Stimulated activated CD8-positive, alpha-beta memory T cell treated with anti-CD3 and anti-CD28 coated beads, Interleukin-7, amount 100 ng/mL, for 24 hours (primary cell): ENCODE results near the gene AQP11.
"Not testable (repeated sequence)": the region's sequence is repeated elsewhere in the genome, so short reads cannot be mapped to it uniquely, and the experiment has no call there.

Experiments used
- DNase-seq: peaks from one replicate; pipeline ENCODE4 v3.0.0-alpha.2; 2020; ENCODE audit warnings: low read depth

AQP11 gene, protein sequence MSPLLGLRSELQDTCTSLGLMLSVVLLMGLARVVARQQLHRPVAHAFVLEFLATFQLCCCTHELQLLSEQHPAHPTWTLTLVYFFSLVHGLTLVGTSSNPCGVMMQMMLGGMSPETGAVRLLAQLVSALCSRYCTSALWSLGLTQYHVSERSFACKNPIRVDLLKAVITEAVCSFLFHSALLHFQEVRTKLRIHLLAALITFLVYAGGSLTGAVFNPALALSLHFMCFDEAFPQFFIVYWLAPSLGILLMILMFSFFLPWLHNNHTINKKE

DNA sequence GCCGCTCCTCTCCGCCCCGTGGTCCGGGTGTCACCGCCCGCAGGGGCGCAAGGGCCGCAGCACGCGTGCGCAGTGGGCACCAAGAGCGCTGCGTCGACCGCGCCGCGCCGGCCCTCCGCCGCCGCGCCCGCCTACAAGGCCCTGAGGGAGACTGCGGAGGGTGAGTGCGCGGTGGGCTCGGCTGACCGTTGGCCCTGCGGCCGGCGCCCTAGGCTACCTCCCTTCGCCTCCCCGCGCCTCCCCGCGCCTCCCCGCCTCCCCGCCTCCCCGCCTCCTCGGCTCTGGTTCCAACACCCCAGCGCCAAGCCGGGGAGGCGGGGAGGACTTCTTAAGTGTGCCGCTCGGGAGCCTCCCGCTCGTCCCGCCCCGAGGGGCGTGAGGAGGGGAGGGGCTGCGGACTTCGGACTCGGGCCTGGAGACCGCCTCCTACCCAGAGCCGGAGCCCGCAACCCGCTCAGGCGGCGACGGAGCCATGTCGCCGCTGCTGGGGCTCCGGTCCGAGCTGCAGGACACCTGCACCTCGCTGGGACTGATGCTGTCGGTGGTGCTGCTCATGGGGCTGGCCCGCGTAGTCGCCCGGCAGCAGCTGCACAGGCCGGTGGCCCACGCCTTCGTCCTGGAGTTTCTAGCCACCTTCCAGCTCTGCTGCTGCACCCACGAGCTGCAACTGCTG lies at the start of gene AQP11:
TSS of gene AQP11 (plus strand) at position 433 of the 673 bp plus-strand sequence. CDS start at position 473, 40 bp downstream.
- DNase-seq, result peak; percentile 30

DNA sequence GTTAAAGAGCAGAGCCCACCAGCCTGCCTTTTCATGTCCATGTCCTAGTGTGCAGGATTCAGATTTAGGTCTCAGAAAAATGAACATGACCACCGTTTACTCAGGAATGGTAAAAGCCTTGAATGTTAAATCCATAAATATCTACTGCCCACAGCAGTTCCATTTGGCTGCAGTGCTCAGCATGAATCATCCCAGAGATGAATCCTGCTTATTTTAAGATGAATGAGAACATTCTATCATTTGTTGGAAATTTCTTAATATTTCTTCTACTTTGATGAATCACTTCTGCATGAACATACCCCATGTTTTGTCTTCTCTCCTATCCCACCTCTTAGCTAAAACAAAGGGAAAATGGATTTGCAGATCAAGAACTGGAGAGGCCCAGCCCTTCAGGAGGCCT lies 47.5 kb upstream of the AQP11 start:
- DNase-seq, result no peak

DNA sequence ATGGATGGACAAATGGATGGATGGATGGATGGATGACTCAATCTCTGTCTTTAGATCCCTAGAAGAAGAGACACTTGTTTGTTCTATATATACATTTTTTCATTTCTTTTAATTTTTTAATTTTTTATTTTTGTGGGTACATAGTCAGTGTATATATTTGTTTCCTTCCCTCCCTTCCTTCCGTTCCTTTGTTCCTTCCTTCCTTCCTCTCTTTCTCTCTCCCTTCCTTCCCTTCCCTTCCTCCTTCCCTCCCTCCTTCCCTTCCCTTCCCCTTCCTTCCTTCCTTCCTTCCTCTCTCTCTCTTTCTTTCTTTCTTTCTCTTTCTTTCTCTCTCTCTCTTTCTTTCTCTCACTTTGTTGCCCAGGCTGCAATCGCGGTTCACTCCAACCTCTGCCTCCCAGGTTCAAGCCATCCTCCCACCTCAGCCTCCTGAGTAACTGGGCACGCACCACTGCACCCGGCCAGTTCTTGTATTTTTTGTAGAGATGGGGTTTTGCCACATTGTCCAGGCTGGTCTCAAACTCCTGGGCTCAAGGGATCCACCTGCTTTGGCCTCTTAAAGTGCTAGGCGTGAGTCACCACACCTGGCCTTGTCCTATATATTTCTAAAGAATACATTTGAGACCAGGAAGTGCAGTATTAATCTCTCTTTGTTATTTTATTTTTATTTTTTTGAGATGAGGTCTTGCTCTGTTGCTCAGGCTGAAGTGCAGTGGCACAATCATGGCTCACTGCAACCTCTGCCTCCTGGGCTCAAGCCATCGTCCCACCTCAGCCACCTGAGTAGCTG lies 42.5 kb upstream of the AQP11 start:
- DNase-seq, result no peak

DNA sequence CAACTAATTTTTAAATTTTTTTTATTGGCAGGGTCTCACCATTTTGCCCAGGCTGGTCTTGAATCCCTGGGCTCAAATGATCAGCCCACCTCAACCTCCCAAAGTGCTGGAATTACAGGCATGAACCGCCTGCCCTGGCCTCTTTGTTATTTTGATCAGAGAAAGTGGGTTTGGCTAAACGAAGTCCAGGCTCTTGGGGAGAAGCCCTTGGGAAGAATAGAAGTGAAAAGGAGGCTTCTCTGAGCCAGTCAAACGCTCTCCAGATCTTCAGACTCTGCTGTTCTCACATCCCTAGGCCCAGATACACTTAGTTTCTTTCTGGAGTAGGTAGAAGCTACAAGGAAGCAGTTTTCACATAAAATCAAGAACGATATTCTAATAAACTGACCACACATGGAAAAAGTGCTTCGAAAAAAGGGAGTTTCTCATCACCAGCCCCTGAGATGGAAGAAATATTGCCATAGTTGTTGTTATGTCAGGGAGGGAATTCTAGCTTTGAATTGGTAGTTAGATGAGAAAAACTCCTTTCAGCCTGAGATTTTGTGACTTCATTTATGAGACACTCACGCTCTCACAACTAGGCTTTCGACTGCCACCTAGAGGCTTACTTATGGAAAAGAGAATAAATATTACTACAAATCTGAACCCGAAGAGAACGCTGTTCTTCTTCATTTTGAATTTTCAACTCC lies 41.7 kb upstream of the AQP11 start:
- no peak for DNase-seq

DNA sequence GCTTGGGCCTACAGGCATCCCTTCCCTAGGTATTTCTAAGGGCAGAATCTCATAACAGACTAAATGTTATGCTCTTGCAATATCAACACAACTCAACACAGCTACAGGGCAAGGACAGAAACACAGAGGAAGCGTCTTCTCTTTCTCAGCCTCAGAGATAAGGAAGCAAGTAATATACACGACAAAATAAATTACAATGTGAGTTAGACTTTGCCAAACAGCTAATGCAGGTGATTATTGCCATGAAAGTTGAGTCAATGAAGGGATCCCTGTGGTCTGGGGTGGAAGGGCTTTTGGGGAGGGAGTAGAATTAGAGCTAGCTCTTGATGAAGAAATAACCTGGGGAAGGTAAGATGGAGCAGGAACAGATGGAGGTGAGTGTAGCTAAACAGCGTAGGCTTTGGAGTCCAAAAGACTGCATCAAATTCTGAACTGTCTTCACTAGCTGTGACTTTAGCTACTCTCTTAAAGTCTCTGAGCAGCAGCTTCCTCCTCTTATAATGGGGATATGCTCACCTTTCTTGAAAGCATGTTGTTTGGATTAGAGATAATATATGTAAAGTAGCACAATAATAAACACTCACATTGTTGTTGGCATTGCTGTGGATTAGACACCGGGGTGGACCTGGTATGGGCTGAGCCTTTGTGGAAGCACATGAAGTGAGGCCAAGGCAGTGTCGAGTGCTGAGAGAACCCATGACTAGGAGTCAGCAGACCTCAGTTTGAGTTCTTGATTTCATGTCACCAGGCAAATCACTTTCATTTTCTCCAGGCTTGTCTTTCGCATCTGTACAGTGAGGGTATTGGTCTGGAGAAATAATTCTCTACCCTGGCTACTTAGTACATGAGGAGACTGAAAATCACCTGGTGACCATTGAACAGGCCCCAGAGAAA lies 41.0 kb upstream of the AQP11 start:
- no peak for DNase-seq

DNA sequence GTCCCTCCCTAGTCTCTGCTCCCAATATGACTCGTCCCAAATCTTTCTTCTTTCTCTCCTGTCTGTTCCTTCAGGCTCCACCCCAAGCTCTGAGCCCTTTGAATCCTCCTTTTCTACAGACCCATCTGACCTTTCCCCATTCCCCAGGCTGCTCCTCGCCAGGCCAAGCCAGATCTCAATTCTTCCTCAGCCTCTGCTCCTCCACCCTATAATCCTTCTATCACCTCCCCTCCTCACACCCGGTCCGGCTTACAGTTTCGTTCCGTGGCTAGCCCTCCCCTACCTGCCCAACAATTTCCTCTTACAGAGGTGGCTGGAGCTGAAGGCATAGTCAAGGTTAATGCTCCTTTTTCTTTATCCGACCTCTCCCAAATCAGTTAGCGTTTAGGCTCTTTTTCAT lies 38.3 kb upstream of the AQP11 start:
- not testable (repeated sequence) for DNase-seq

DNA sequence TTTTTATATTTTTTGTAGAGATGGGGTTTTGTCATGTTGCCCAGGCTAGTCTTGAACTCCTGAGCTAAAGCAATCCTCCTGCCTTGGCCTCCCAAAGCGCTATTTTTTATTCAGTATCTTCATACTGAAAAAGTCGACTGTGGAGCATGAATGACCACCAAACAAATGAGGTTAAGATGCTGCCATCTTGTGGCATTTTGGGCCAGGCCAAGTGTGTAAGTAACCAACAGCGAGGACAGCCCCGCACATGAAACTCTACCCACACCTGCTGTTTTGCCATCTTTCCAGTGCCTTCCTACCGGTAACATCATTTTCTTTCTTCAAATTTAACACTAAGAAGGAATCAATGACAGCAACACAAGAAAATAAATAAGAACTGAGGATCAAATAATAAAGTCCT lies 32.2 kb upstream of the AQP11 start:
- DNase-seq, result no peak

DNA sequence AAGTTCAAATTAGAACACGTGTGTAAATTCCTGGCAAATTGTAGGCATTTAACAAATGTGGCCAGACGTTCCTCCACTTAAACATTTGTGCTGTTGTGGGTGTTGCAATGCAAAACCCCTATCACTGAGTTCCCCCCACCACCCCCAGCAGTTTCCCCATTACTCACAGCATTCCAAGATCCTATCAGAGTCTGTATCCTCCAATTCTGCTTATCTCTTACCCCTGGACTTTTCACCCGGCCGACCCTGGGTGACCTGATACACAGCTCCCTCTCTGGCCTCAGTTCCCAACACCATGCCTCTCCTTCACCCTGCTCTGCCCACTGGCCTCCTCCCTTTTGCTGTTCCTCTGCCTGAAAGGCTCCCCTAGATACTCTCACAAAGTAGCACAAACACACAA lies 31.4 kb upstream of the AQP11 start:
- DNase-seq, result no peak

DNA sequence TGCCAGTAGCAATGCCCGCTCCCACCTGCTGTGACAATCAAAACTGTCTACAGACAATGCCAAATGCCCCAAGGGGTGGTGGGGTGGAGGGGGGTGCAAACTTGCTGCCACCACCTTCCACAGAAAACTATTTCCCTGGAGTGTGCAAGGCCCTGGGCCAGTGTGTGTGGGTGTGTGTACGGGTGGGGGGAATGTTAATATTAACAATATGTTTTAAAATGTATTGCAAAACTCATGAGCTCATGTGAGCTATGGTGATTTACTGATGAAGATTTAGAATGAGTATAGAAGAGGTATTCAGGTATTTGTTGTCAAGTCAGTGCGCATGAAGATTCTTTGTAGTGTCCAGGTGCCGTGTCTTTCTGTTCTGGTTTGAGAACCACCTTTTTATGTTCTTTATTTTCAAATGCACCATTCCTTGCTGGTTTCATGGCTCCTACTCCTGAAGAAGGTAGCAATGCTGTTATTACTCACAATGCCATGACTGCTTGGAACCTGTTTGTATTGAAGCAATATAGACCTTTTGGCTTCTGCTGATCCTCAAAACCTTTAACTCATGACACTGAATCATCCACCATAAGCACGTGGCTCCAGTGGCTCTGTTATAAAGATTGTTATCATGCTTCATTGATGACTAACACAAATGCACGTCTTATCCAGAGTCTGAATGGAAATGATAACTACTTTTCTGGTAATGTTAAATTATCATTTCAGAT lies 29.9 kb upstream of the AQP11 start:
- DNase-seq, result no peak

DNA sequence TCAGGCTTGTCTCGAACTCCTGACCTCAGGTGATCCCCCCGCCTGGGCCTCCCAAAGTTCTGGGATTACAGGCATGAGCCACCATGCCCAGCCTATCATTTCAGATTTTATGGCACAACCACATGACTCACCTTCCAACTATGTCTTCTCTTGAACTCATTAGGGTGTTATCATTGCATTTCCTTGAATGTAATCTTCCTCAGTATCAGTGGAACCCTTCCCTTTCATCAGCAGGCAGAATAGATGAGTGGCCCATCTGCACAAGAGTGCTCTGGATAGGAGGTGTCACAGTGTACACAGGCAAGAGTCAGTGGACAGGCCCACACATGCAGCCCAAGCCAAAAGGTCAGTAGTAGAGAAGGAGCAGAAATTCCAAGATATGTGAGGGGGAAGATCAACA lies 29.1 kb upstream of the AQP11 start:
- DNase-seq, result no peak

DNA sequence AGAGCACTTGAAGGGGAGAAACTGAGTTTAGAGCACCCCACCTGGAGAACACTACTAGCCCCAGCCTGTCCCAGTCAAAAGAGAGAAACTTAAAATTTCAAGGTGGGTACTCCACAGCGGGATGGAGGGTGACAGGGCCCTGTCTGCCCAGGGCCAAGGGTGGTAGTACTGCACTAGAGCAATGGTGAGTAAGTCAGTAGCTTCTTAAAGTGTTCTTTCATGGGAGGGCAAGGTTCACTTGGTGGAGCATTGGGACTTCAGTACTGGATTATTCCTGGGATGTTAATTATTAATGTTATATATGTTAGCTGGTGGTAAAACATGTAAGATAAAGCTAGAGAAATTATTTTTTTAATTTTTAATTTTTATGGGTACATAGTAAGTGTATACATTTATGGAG lies 28.5 kb upstream of the AQP11 start:
- DNase-seq, result no peak

DNA sequence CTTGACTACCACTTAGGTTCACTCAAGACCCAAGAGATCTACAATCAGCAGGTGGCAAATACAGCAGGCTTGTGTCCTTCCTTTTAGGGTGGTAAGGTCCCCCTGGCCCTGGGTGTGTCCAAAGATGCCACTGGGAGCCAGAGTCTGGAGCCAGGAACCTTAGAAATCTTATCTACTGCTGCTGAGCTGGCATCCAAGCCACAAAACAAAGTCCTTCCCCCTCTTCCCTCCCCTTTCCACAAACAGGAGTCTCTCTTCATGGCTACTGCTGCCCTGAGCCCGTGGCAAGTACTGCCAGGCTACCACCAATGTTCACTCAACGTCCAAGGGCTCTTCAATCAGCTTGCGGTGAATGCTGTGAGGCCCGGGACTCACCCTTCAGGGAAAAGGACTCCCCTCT lies 21.4 kb upstream of the AQP11 start:
- no peak for DNase-seq

DNA sequence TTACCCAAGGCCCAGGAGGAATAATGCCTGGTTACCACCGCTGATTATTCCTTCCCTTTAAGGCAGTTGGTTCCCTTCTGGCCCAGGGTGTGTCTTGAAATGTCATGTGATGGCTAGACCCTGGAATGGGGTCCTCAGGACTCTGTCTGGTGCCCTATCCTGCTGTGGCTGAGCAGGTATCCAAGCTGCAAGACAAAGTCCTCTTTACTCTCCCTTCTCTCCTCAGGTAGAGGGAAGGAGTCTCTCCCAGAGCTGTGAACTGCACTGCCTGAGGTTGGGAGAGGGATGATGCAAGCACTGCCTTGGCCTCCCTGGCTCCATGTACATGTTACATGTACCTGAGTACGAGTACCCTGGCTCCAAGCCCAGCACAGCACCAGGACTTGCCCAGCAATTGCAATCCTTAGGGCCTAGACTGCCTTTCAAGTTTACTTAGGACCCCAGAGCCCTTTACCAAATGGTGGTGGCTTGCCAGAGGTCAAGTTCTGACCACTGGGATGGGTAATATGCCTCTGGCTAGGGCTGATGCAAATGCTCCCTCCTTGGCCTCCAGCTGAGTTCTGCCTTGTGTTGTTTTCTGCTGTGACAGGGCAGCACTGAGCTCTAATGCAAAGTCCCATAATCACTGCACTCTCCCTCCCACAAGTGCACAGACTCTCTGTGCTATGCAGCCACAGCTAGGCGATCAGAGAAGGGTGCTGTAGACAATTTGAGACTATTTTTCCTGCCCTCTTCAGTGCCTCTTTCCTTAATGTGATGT lies 20.7 kb upstream of the AQP11 start:
- DNase-seq, result no peak

DNA sequence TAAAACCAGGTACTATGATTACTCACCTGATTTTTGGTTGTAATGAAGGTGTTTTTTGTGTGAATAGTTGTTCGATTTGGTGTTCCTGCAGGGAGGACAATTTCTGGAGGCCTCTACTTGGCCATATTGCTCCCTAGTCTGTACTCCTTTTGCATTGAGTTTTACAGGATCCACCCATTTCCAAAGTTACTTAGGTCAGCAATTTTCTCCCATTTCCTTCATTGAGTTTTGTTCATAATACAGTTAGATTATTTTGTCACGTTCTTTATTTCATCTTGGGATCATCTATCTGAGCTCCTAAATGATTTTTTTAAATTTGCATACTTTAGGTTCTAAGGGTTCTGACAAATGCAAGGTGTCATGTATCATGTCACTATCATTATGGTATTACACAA lies 20.1 kb upstream of the AQP11 start:
- DNase-seq, result no peak

DNA sequence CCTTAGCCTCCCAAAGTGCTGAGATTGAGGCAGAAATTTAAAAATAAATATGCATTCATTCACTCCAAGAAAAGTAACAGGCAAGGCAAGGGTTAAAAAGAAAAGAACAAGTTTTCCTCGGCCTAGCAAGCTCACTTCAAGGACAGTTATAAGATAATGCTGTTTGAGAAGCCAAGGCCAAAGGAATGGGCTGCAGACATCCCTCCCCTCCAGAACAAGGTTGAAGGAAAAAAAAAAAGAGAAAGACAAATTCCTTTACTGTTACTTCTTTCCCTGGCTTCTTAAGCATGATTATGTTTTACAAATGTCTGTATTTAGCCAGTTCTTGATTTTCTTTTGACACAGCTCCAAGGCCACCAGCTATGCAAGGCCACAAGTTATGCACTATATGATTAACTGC lies 18.9 kb upstream of the AQP11 start:
- DNase-seq, result not testable (repeated sequence)

DNA sequence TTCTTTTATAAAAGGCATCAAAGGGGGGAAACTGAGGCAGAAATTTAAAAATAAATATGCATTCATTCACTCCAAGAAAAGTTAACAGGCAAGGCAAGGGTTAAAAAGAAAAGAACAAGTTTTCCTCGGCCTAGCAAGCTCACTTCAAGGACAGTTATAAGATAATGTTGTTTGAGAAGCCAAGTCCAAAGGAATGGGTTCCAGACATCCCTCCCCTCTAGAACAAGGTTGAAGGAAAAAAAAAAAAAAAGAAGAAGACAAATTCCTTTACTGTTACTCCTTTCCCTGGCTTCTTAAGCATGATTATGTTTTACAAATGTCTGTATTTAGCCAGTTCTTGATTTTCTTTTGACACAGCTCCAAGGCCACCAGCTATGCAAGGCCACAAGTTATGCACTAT lies 14.3 kb upstream of the AQP11 start:
- not testable (repeated sequence) for DNase-seq

DNA sequence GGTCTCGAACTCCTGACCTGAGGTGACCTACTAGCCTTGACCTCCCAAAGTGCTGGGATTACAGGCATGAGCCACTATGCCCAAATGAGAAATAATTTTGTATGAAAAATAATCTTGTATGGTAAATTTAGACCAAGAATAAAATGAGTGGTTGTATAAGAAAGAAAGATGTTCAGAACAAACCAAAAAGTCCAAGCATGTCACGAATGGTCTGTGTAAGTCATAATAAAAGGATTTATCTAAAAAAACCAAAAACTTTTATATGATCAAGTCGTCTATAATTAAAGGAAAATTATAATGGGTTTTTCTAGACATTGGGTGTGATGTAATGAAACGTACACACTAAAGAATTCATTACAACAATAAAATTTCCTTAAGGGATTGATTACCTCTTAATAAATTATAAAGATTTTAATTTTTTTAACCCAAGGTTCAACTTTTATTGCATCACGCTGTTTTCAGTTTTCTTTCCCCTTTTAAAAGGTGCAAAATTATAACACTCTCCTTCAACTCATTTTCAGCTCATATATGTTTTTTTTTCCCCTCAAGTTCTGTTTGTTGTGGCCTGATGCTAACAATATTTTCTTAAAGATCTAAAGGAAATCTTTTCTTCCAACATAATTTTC lies 8.9 kb upstream of the AQP11 start:
- no peak for DNase-seq

DNA sequence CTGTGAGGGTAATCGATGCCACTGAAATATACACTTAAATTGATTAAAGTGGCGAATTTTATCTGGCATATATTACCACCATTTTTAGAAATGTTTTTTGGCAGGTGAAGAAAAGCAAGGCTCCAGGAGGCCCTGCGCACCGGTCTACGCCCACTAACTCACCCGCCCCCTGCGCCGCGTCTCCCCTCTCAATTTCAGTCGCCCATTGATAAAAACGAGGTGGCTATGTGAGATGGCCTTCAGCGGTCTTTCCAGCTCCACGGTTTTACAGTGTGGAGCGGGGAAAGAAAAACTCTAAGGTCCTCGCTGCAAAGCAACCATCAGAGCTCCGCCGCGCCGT lies 602 bp upstream of the AQP11 start:
- DNase-seq, result no peak

DNA sequence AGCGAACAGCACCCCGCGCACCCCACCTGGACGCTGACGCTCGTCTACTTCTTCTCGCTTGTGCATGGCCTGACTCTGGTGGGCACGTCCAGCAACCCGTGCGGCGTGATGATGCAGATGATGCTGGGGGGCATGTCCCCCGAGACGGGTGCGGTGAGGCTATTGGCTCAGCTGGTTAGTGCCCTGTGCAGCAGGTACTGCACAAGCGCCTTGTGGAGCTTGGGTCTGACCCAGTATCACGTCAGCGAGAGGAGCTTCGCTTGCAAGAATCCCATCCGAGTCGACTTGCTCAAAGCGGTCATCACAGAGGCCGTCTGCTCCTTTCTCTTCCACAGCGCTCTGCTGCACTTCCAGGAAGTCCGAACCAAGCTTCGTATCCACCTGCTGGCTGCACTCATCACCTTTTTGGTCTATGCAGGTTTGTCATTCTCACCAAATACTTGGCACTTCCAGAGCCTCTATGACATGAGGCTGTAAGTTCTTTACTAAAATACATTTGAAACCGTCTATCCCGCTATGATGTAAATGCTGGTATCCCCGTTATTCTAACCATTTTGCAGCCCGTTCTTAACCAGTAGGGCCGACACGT lies 535 bp downstream of the AQP11 start:
- DNase-seq, result no peak
